Suppressor macrophage (primary cell): ENCODE results near the gene NOC3L.
"Not testable (repeated sequence)": the region's sequence is repeated elsewhere in the genome, so short reads cannot be mapped to it uniquely, and the experiment has no call there.

Experiments
- DNase-seq, 4 experiments: peaks; one replicate each; pipeline ENCODE4 v3.0.0-alpha.2; 2020 to 2022
- total RNA-seq, 17 experiments: gene quantifications; one replicate each; lab custom pipeline; 2026; ENCODE audit warnings: mixed read lengths in 6 of 17, inconsistent platforms in 3 of 17; lab: John Stamatoyannopoulos, UW

NOC3L gene
- total RNA-seq, result 18.0 to 35.7 (median 26.5) reads per million in 17 experiments

- DNase-seq, result peak; percentile 96 to 98 (median 97)
Observed at GRCh38 chr10:94362360-94363250, at the start of gene NOC3L. Gene NOC3L (minus strand): TSS chr10:94362939. CDS start chr10:94362838, 101 bp downstream.

- no peak for DNase-seq
Observed at GRCh38 chr10:94412449-94412848, 49.7 kb upstream of the NOC3L start.

GRCh38 chr10:94411304-94411703 lies 48.6 kb upstream of the NOC3L start:
- DNase-seq, result no peak

- no peak for DNase-seq
Observed at GRCh38 chr10:94409021-94409657, 46.4 kb upstream of the NOC3L start.

- DNase-seq, result no peak
Observed at GRCh38 chr10:94407668-94408067, 44.9 kb upstream of the NOC3L start.

GRCh38 chr10:94405406-94405805 lies 42.7 kb upstream of the NOC3L start:
- no peak for DNase-seq

- DNase-seq, result peak; percentile 90 to 94 (median 93)
Observed at GRCh38 chr10:94403380-94404213, 40.9 kb upstream of the NOC3L start.

GRCh38 chr10:94402843-94403379 lies 40.2 kb upstream of the NOC3L start:
- peak; percentile 41 to 71 (median 57) for DNase-seq

- peak; percentile 95 to 98 (median 97) for DNase-seq
Observed at GRCh38 chr10:94402204-94402842, 39.6 kb upstream of the NOC3L start, which contains the start of gene TBC1D12. Gene TBC1D12 (plus strand): TSS chr10:94402541. CDS start chr10:94402614, 73 bp downstream.

- no peak for DNase-seq
Observed at GRCh38 chr10:94398762-94399161, 36.0 kb upstream of the NOC3L start.

- DNase-seq, result no peak
Observed at GRCh38 chr10:94397549-94398370, 35.0 kb upstream of the NOC3L start.

- DNase-seq, result not testable (repeated sequence)
Observed at GRCh38 chr10:94392117-94392516, 29.4 kb upstream of the NOC3L start.

- not testable (repeated sequence) for DNase-seq
Observed at GRCh38 chr10:94385733-94386132, 23.0 kb upstream of the NOC3L start.

GRCh38 chr10:94383530-94383929 lies 20.8 kb upstream of the NOC3L start:
- peak in 3 of 4 experiments; percentile 24 to 61 (median 60) for DNase-seq

- DNase-seq, result no peak
Observed at GRCh38 chr10:94376865-94377264, 14.1 kb upstream of the NOC3L start.

GRCh38 chr10:94375374-94375773 lies 12.6 kb upstream of the NOC3L start:
- no peak for DNase-seq

- no peak for DNase-seq
Observed at GRCh38 chr10:94370501-94370900, 7.8 kb upstream of the NOC3L start.

- DNase-seq, result no peak
Observed at GRCh38 chr10:94366382-94366781, 3.6 kb upstream of the NOC3L start.

- no peak for DNase-seq
Observed at GRCh38 chr10:94364482-94364881, 1.7 kb upstream of the NOC3L start.

GRCh38 chr10:94363251-94363565 lies 469 bp upstream of the NOC3L start:
- DNase-seq, result no peak

GRCh38 chr10:94361171-94361794 lies 1.5 kb downstream of the NOC3L start:
- DNase-seq, result peak; percentile 13 to 34 (median 32)
